SU-DHL-6 (cell line): ENCODE results near the gene BCAS1.

ENCODE experiments used
- CTCF ChIP-seq: fragments of 200-600 bp; sonication (generic); IDR thresholded peaks from one replicate; pipeline ENCODE4 v1.5.1; 2017; ENCODE audit warnings: antibody characterized with exemption, mild to moderate bottlenecking, low read length, moderate library complexity; ENCODE audit not compliant: insufficient read depth, poor library complexity, severe bottlenecking
- EZH2phosphoT487 ChIP-seq: fragments of 200-600 bp; sonication (generic), shearing (Covaris generic); conservative IDR thresholded peaks from 2 replicates; pipeline ENCODE4 v1.6.1; 2018; ENCODE audit warnings: mild to moderate bottlenecking, antibody characterized with exemption, low read length, moderate library complexity, mixed read lengths

- TF ChIP-seq CTCF (no peak), EZH2phosphoT487 (no peak)
Observed at GRCh38 chr20:53960579-53961272, 109.7 kb downstream of the BCAS1 start.
